Smooth muscle cell (in vitro differentiated cells): ENCODE results near the gene NUDT6. TPM values are rescaled to one million over a fixed set of nuclear protein-coding genes. Genes with fewer than 3 reads are reported as not detected.

Source experiments
- DNase-seq: peaks from one replicate; lab custom pipeline; 2025; ENCODE audit not compliant: unreplicated experiment; lab: John Stamatoyannopoulos, UW
- H2AFZ ChIP-seq: fragments of 200-600 bp; sonication (generic); 2 replicates; pipeline ENCODE4 v1.6.0; 2016; ENCODE audit warnings: antibody characterized with exemption, low read depth, mild to moderate bottlenecking
- H3F3A ChIP-seq: fragments of 200-600 bp; sonication (generic); 2 replicates; pipeline ENCODE4 v1.6.0; 2017; ENCODE audit warnings: antibody characterized with exemption, low read depth
- H3K27ac ChIP-seq: fragments of 200-600 bp; sonication (generic); 2 replicates; pipeline ENCODE4 v1.5.1; 2016; ENCODE audit warnings: low read depth, mild to moderate bottlenecking
- H3K27me3 ChIP-seq: fragments of 200-600 bp; sonication (generic); 2 replicates; pipeline ENCODE4 v1.6.1; 2016; ENCODE audit warnings: low read depth, mild to moderate bottlenecking
- H3K36me3 ChIP-seq: fragments of 200-600 bp; sonication (generic); 2 replicates; pipeline ENCODE4 v1.5.1; 2016; ENCODE audit warnings: low read depth
- H3K4me1 ChIP-seq: fragments of 200-600 bp; sonication (generic); 2 replicates; pipeline ENCODE4 v1.5.1; 2016; ENCODE audit warnings: low read depth
- H3K4me2 ChIP-seq: fragments of 200-600 bp; sonication (generic); 2 replicates; pipeline ENCODE4 v1.6.0; 2016; ENCODE audit warnings: mild to moderate bottlenecking
- H3K4me3 ChIP-seq: fragments of 200-600 bp; sonication (generic); 2 replicates; pipeline ENCODE4 v1.5.1; 2016; ENCODE audit warnings: mild to moderate bottlenecking
- H3K79me2 ChIP-seq: fragments of 200-600 bp; sonication (generic); 2 replicates; pipeline ENCODE4 v1.6.0; 2016; ENCODE audit warnings: low read depth, mild to moderate bottlenecking
- H3K9ac ChIP-seq: fragments of 200-600 bp; sonication (generic); 2 replicates; pipeline ENCODE4 v1.6.0; 2016; ENCODE audit warnings: low read depth
- H3K9me3 ChIP-seq: fragments of 200-600 bp; sonication (generic); replicated peaks from 2 replicates; pipeline ENCODE4 v1.5.1; 2016; ENCODE audit warnings: low read depth
- H4K20me1 ChIP-seq: fragments of 200-600 bp; sonication (generic); 2 replicates; pipeline ENCODE4 v1.6.0; 2016; ENCODE audit warnings: low read depth
- WGBS: methylation state at CpG from one replicate; pipeline ENCODE4 v1.1.7; 2016; ENCODE audit warnings: low lambda C conversion rate; 5-methylcytosine and 5-hydroxymethylcytosine counted together
- polyA plus RNA-seq: library from polyadenylated mRNA; unstranded; fragments of >200 nt; fragmentation: Nextera tagmentation; extraction: Ambion mirVana; gene quantifications from 2 replicates; pipeline ENCODE4 v1.2.1, GENCODE V29; 2016
- total RNA-seq: library from RNA; depleted of rRNA; stranded (reverse); fragments of >200 nt; gene quantifications from 2 replicates; pipeline ENCODE4 v1.2.3, GENCODE V29; 2014
- TF ChIP-seq, protein P1 (sequence below): fragments of 200-600 bp; sonication (generic); IDR thresholded peaks from 2 replicates; pipeline ENCODE4 v1.5.1; 2017; ENCODE audit warnings: borderline replicate concordance, mild to moderate bottlenecking, antibody characterized with exemption; ENCODE audit not compliant: insufficient read depth, poor library complexity, severe bottlenecking

Gene NUDT6
- total and polyA plus RNA-seq, 2 experiments from 2014 or later = 4.1 to 7.0 TPM

GRCh38 chr4:122930862-122931261 is 8.5 kb upstream of the NUDT6 start:
- DNase-seq = no peak
- no peaks in the 10 kb centered on the region for H4K20me1 ChIP-seq
- no peak overlapping the region for H2AFZ ChIP-seq
- H3K36me3 ChIP-seq = peaks cover 15% of the 10 kb centered on the region
- H3K9me3 ChIP-seq = no peaks in the 10 kb centered on the region
- no peaks in the 10 kb centered on the region for H3F3A ChIP-seq
- no peaks in the 10 kb centered on the region for H3K4me1 ChIP-seq
- no peak overlapping the region for H3K4me3 ChIP-seq
- peaks cover 5% of the 10 kb centered on the region for H3K79me2 ChIP-seq
- TF ChIP-seq, protein P1, sequence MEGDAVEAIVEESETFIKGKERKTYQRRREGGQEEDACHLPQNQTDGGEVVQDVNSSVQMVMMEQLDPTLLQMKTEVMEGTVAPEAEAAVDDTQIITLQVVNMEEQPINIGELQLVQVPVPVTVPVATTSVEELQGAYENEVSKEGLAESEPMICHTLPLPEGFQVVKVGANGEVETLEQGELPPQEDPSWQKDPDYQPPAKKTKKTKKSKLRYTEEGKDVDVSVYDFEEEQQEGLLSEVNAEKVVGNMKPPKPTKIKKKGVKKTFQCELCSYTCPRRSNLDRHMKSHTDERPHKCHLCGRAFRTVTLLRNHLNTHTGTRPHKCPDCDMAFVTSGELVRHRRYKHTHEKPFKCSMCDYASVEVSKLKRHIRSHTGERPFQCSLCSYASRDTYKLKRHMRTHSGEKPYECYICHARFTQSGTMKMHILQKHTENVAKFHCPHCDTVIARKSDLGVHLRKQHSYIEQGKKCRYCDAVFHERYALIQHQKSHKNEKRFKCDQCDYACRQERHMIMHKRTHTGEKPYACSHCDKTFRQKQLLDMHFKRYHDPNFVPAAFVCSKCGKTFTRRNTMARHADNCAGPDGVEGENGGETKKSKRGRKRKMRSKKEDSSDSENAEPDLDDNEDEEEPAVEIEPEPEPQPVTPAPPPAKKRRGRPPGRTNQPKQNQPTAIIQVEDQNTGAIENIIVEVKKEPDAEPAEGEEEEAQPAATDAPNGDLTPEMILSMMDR = peak; percentile 78
- H3K27me3 ChIP-seq = no peaks in the 10 kb centered on the region
- peak overlapping the region; percentile 2 for H3K27ac ChIP-seq
- no peak overlapping the region for H3K9ac ChIP-seq
- H3K4me2 ChIP-seq = no peak overlapping the region

DNA sequence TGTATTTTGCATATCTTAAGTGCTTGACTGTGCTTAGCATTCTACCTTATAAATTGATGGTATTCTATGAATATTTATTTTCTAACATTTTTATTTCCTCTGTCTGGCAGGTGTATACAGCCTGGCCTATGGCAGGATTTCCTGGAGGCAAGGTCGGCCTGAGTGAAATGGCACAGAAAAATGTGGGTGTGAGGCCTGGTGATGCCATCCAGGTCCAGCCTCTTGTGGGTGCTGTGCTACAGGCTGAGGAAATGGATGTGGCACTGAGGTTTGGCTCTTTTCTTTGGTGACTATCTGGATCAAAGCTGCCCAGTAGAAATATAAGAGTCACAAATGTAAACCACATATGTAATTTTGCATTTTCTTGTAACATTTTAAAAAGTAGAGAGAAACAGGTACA is 6.5 kb upstream of the NUDT6 start:
- H3K36me3 ChIP-seq = peaks cover 15% of the 10 kb centered on the region
- no peak for DNase-seq
- no peak overlapping the region for H3K27ac ChIP-seq
- H3K4me1 ChIP-seq = peaks cover 3% of the 10 kb centered on the region
- H3K9me3 ChIP-seq = no peaks in the 10 kb centered on the region
- no peak overlapping the region for H3K4me3 ChIP-seq
- no peaks in the 10 kb centered on the region for H3F3A ChIP-seq
- H3K9ac ChIP-seq = no peak overlapping the region
- peaks cover 24% of the 10 kb centered on the region for H3K79me2 ChIP-seq
- 96% methylated on average over 1 of the region's 1 CpG for WGBS
- H3K27me3 ChIP-seq = no peaks in the 10 kb centered on the region
- no peak overlapping the region for H2AFZ ChIP-seq
- H3K4me2 ChIP-seq = no peak overlapping the region
- no peaks in the 10 kb centered on the region for H4K20me1 ChIP-seq
- TF ChIP-seq, protein P1 = no peak

- Histone ChIP-seq H3K27ac (peak overlapping the region; percentile 54), H2AFZ (peak overlapping the region; percentile 100), H3K9me3 (no peaks in the 10 kb centered on the region), H3K79me2 (peaks cover 33% of the 10 kb centered on the region), H3K4me2 (peak overlapping the region; percentile 97), H3K27me3 (no peaks in the 10 kb centered on the region), H3K4me3 (peak overlapping the region; percentile 86), H4K20me1 (no peaks in the 10 kb centered on the region), H3F3A (peaks cover 3% of the 10 kb centered on the region), H3K9ac (peak overlapping the region; percentile 64), H3K4me1 (peaks cover 15% of the 10 kb centered on the region), H3K36me3 (no peaks in the 10 kb centered on the region)
- TF ChIP-seq, protein P1 = no peak
- peak; percentile 44 for DNase-seq
- WGBS = under 1% methylated on average over 33 of the region's 34 CpGs
Measured at GRCh38 chr4:122922877-122923511, 597 bp upstream of the NUDT6 start.

- Histone ChIP-seq H3F3A (peaks cover 3% of the 10 kb centered on the region), H3K79me2 (peaks cover 32% of the 10 kb centered on the region), H3K4me1 (peaks cover 15% of the 10 kb centered on the region), H3K9me3 (no peaks in the 10 kb centered on the region), H4K20me1 (no peaks in the 10 kb centered on the region), H3K36me3 (no peaks in the 10 kb centered on the region), H3K4me3 (peak overlapping the region; percentile 86), H3K9ac (no peak overlapping the region), H3K4me2 (peak overlapping the region; percentile 97), H3K27ac (no peak overlapping the region), H2AFZ (peak overlapping the region; percentile 100), H3K27me3 (no peaks in the 10 kb centered on the region)
- TF ChIP-seq, protein P1 = no peak
- no peak for DNase-seq
- 89% methylated on average over 5 of the region's 5 CpGs for WGBS
Measured at GRCh38 chr4:122921300-122921699, 1.1 kb downstream of the NUDT6 start.
